HFFc6 (cell line): ENCODE measurements around the gene SULF2. TPM values are rescaled to one million over a fixed set of nuclear protein-coding genes. Genes with fewer than 3 reads are reported as not detected.

Experiments
- DNase-seq: peaks from one replicate; pipeline ENCODE4 v3.0.0-alpha.2; 2018
- H3K27ac Mint-ChIP-seq: 2 replicates; pipeline ENCODE4 v1.8.0; 2020; ENCODE audit warnings: mild to moderate bottlenecking, mixed read lengths
- H3K27me3 Mint-ChIP-seq: 2 replicates; pipeline ENCODE4 v1.8.0; 2021; ENCODE audit warnings: mild to moderate bottlenecking, moderate library complexity, mixed read lengths; ENCODE audit not compliant: insufficient read depth
- H3K36me3 Mint-ChIP-seq: 2 replicates; pipeline ENCODE4 v1.8.0; 2021; ENCODE audit warnings: low read depth, mixed read lengths
- H3K4me1 Mint-ChIP-seq: 2 replicates; pipeline ENCODE4 v1.8.0; 2020; ENCODE audit warnings: low read depth, mixed read lengths
- H3K4me3 Mint-ChIP-seq: 2 replicates; pipeline ENCODE4 v1.8.0; 2020; ENCODE audit warnings: mild to moderate bottlenecking, moderate library complexity, mixed read lengths
- H3K9me3 Mint-ChIP-seq: 2 replicates; pipeline ENCODE4 v1.8.0; 2020; ENCODE audit warnings: mild to moderate bottlenecking, mixed read lengths
- total RNA-seq, 6 experiments: library from RNA; stranded (reverse); fragmentation: NEBNext Ultra II Directional; extraction: Animal tissue kit (Norgen Biotek cat#: 25700); gene quantifications; 2 replicates in 1 of 6; 3 replicates in 5 of 6; pipeline ENCODE4 v1.2.3, GENCODE V29; 2021
- TF ChIP-seq, protein P1 (sequence below): fragments of 200-600 bp; sonication (generic); IDR thresholded peaks from 2 replicates; pipeline ENCODE4 v1.5.0; 2021; ENCODE audit warnings: antibody characterized with exemption, mild to moderate bottlenecking

Gene SULF2
- total RNA-seq, 6 experiments from 2014 or later, result 0.23 to 1.3 (median 0.33) TPM

DNA sequence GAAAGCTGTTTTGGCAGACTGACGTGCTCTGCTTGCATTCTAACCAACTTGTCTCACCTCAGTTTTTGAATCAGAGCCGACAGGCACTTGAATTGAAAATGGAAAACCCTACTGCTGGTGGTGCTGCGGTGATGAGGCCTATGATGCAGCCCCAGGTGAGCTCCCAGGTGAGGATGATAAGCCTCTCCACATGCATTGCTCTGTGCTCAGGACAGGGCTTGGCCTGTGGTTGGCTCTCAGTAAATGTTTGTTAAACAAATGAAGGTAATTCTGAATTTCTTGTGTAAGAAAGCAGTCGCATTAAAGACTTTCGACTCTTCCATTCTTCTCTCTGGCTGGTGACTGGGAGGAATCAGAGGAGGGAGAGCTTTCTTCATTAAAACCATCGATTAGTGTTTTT is 136.3 kb downstream of the SULF2 start:
- no peak for DNase-seq
- H3K9me3 Mint-ChIP-seq, result no peaks in the 10 kb centered on the region
- no peak overlapping the region for H3K27ac Mint-ChIP-seq
- H3K4me3 Mint-ChIP-seq, result no peak overlapping the region
- H3K36me3 Mint-ChIP-seq, result peaks cover 33% of the 10 kb centered on the region
- no peaks in the 10 kb centered on the region for H3K4me1 Mint-ChIP-seq
- H3K27me3 Mint-ChIP-seq, result peaks cover 2% of the 10 kb centered on the region; the same call in 1 of the 2 replicates
- TF ChIP-seq, protein P1, sequence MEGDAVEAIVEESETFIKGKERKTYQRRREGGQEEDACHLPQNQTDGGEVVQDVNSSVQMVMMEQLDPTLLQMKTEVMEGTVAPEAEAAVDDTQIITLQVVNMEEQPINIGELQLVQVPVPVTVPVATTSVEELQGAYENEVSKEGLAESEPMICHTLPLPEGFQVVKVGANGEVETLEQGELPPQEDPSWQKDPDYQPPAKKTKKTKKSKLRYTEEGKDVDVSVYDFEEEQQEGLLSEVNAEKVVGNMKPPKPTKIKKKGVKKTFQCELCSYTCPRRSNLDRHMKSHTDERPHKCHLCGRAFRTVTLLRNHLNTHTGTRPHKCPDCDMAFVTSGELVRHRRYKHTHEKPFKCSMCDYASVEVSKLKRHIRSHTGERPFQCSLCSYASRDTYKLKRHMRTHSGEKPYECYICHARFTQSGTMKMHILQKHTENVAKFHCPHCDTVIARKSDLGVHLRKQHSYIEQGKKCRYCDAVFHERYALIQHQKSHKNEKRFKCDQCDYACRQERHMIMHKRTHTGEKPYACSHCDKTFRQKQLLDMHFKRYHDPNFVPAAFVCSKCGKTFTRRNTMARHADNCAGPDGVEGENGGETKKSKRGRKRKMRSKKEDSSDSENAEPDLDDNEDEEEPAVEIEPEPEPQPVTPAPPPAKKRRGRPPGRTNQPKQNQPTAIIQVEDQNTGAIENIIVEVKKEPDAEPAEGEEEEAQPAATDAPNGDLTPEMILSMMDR, result no peak

DNA sequence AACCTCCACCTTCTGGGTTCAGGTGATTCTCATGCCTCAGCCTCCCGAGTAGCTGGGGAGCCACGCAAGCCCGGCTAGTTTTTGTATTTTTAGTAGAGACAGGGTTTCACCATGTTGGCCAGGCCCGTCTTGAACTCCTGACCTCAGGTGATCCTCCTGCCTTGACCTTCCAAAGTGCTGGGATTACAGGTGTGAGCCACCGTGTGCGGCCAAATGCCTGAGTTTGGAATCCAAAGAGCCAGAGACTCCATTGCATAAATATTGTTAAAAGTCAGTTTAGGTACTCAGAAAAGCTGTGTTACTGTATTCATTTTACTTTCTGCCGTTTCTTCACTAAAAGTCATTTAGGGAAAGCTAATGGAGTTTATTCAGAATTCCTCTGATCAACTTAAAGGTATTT is 137.3 kb downstream of the SULF2 start:
- Mint-ChIP-seq H3K36me3 (peaks cover 27% of the 10 kb centered on the region), H3K27ac (no peak overlapping the region), H3K4me1 (no peaks in the 10 kb centered on the region)

DNA sequence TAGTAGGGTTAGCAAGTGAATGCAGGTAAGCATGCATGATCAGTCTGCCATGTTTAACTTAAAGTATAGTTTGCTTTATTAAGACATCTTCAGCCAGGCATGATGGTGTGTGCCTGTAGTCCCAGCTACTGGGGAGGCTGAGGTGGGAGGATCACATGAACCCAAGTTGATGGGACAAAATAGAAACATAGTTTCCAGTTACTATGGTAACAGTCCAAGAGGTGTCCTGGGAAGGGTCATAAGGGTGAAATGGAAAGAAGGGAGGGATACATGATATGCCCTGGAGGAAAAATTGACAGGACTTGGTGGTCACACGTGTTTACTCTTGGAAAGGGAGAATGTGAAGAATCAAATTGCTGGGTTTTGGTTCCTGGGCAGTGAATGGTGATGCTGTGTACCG is 139.6 kb downstream of the SULF2 start:
- no peaks in the 10 kb centered on the region for H3K9me3 Mint-ChIP-seq
- TF ChIP-seq, protein P1, result no peak
- 0 out of 2 replicates have a peak, but pooled peaks cover 4% of the 10 kb centered on the region for H3K4me1 Mint-ChIP-seq
- H3K27me3 Mint-ChIP-seq, result no peaks in the 10 kb centered on the region
- no peak overlapping the region for H3K27ac Mint-ChIP-seq
- no peak overlapping the region for H3K4me3 Mint-ChIP-seq
- H3K36me3 Mint-ChIP-seq, result peaks cover 29% of the 10 kb centered on the region
- no peak for DNase-seq

More for the DNA sequence above, 137.3 kb downstream of the SULF2 start:
- Mint-ChIP-seq H3K4me3 (no peak overlapping the region), H3K27me3 (peaks cover 2% of the 10 kb centered on the region; the same call in 1 of the 2 replicates), H3K9me3 (no peaks in the 10 kb centered on the region)
- no peak for DNase-seq
- TF ChIP-seq, protein P1, result no peak

DNA sequence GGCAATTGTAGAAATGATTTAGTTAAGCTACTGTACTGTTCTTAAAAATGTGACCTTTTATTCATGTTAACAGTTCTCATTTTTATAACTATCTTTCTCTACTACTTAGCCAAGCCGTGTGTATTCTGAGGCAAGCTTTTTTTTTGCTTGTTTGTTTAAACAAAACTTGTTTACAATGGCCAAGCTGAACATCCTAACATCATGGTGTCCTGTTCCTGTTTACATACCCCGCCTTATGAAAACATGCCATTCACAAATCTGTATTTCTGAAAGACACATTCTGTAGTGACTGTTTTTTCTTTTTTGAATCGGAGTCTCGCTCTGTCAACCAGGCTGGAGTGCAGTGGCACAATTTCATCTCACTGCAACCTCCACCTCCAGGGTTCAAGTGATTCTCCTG is 142.7 kb downstream of the SULF2 start:
- Mint-ChIP-seq H3K36me3 (peaks cover 39% of the 10 kb centered on the region), H3K4me1 (0 out of 2 replicates have a peak, but pooled peaks cover 4% of the 10 kb centered on the region), H3K9me3 (no peaks in the 10 kb centered on the region), H3K4me3 (no peak overlapping the region), H3K27ac (no peak overlapping the region), H3K27me3 (0 out of 2 replicates have a peak, but pooled peaks cover 2% of the 10 kb centered on the region)
- TF ChIP-seq, protein P1, result no peak
- no peak for DNase-seq

DNA sequence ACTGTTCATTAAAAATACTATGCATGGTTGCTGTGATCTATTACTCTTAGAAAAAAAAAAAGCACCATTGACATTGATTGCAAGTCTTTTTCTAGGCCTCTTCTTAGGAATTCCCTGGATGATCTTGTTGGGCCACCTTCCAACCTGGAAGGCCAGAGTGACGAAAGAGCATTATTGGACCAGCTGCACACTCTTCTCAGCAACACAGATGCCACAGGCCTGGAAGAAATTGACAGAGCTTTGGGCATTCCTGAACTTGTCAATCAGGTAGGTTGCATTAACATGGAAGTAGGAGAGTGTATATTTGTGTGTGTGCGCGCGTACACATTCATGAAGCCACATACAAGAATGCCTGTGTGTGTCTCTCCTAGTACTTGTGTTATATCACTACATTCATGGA is 143.2 kb downstream of the SULF2 start:
- Mint-ChIP-seq H3K36me3 (peaks cover 39% of the 10 kb centered on the region), H3K4me1 (0 out of 2 replicates have a peak, but pooled peaks cover 4% of the 10 kb centered on the region), H3K4me3 (no peak overlapping the region), H3K27ac (no peak overlapping the region), H3K27me3 (0 out of 2 replicates have a peak, but pooled peaks cover 2% of the 10 kb centered on the region), H3K9me3 (no peaks in the 10 kb centered on the region)
- TF ChIP-seq, protein P1, result no peak
- DNase-seq, result no peak
